HepG2 (cell line): ENCODE results near the gene BPIFB6. TPM values are rescaled to one million over a fixed set of nuclear protein-coding genes. Genes with fewer than 3 reads are reported as not detected.

Source experiments
- ATAC-seq: fragments of 200-7000 bp; cut with Tn5 transposase; 3 replicates; pipeline ENCODE4 v1.9.1; 2020; ENCODE audit warnings: mild to moderate bottlenecking, moderate library complexity
- BruUV-seq: library from RNA; stranded (reverse); fragments of 400-500 nt; replicated peaks from 2 replicates; lab custom pipeline; 2021; lab: Mats Ljungman, UMichigan
- CTCF ChIA-PET: fragments of 300-600 bp; formaldehyde crosslinking; extraction: SDS; loops from one replicate; lab custom pipeline; 2021; ENCODE audit warnings: low total read pairs, inconsistent platforms, low intra/inter-chr PET ratio; lab: Yijun Ruan, JAX
- POLR2A ChIA-PET: fragments of 350-600 bp; sonication (Branson Sonifier 250); formaldehyde crosslinking; loops from one replicate; lab custom pipeline; 2020; ENCODE audit warnings: antibody characterized with exemption, inconsistent platforms; lab: Yijun Ruan, JAX
- DNase-seq: peaks from one replicate; pipeline ENCODE4 v3.0.0-alpha.2; 2015; ENCODE audit warnings: low spot score
- FAIRE-seq: peaks from 3 replicates; lab custom pipeline; 2011; peaks lifted over from hg19 to GRCh38; lab: Jason Lieb, UNC
- H2AFZ ChIP-seq: one replicate; pipeline ENCODE4 v1.6.1; 2011; ENCODE audit warnings: low read length, inconsistent platforms
- H3K27ac ChIP-seq: fragments of 300-600 bp; 3 replicates; pipeline ENCODE4 v1.8.0; 2011; ENCODE audit warnings: mixed run types, mild to moderate bottlenecking, mixed read lengths, low read length, inconsistent platforms; ENCODE audit not compliant: insufficient read depth; ENCODE audit errors: extremely low read length
- H3K27me3 ChIP-seq, 2 experiments: fragments of 200-600 bp in 1 of 2; 2 replicates in 1 of 2; 3 replicates in 1 of 2; pipeline versions ENCODE4 v1.6.0 to v1.8.0; 2011; ENCODE audit warnings: low read length in 2 of 2, mild to moderate bottlenecking in 2 of 2, moderate library complexity in 2 of 2, inconsistent platforms in 1 of 2; ENCODE audit not compliant: insufficient read depth in 2 of 2, control insufficient read depth in 1 of 2
- H3K36me3 ChIP-seq, 2 experiments: fragments of 200-600 bp in 1 of 2; replicated peaks in 1 of 2; 2 replicates in 1 of 2; 3 replicates in 1 of 2; pipeline versions ENCODE4 v1.5.1 to v1.8.0; 2011; ENCODE audit warnings: low read length in 2 of 2, inconsistent platforms in 1 of 2; ENCODE audit not compliant: insufficient read depth in 2 of 2, control insufficient read depth in 1 of 2
- H3K4me1 ChIP-seq: 2 replicates; pipeline ENCODE4 v1.5.1; 2012; ENCODE audit warnings: low read length, inconsistent platforms; ENCODE audit not compliant: insufficient read depth
- H3K4me2 ChIP-seq: 2 replicates; pipeline ENCODE4 v1.6.0; 2011; ENCODE audit warnings: low read depth, low read length, inconsistent platforms
- H3K4me3 ChIP-seq, 3 experiments: fragments of 200-600 bp in 1 of 3; sonication (generic), shearing (Covaris generic) in 1 of 3; replicated peaks in 1 of 3; 2 replicates each; pipeline ENCODE4 v1.5.1; 2011 to 2016; ENCODE audit warnings: low read length in 3 of 3, inconsistent platforms in 2 of 3, low read depth in 2 of 3, mild to moderate bottlenecking in 2 of 3, control low read depth in 1 of 3, mixed read lengths in 1 of 3; ENCODE audit not compliant: insufficient read depth in 1 of 3
- H3K79me2 ChIP-seq: one replicate; pipeline ENCODE4 v1.6.1; 2011; ENCODE audit warnings: low read length, inconsistent platforms; ENCODE audit not compliant: insufficient read depth
- H3K9ac ChIP-seq: 2 replicates; pipeline ENCODE4 v1.6.0; 2011; ENCODE audit warnings: mild to moderate bottlenecking, low read depth, low read length, inconsistent platforms; ENCODE audit not compliant: insufficient read depth
- H3K9me3 ChIP-seq: 2 replicates; pipeline ENCODE4 v1.5.1; 2012; ENCODE audit warnings: mild to moderate bottlenecking, low read length
- H4K20me1 ChIP-seq: 2 replicates; pipeline ENCODE4 v1.6.0; 2011; ENCODE audit warnings: inconsistent platforms, mild to moderate bottlenecking, low read length, moderate library complexity; ENCODE audit not compliant: insufficient read depth
- BRD4 ChIP-seq: sonication (generic); formaldehyde crosslinking; IDR thresholded peaks from 2 replicates; pipeline ENCODE4 v1.4.0; 2020; ENCODE audit warnings: missing genetic modification reagents
- FLYWCH1 ChIP-seq: sonication (generic); formaldehyde crosslinking; IDR thresholded peaks from 2 replicates; pipeline ENCODE4 v1.8.1; 2023; ENCODE audit warnings: mild to moderate bottlenecking, missing genetic modification reagents
- IRF2 ChIP-seq: IDR thresholded peaks from 2 replicates; pipeline ENCODE4 v1.6.1; 2018; ENCODE audit warnings: missing genetic modification reagents, missing compliant biosample characterization
- JUND ChIP-seq: sonication (generic); formaldehyde crosslinking; IDR thresholded peaks from 2 replicates; pipeline ENCODE4 v1.8.0; 2022; ENCODE audit warnings: mild to moderate bottlenecking, missing genetic modification reagents
- YY1 ChIP-seq: IDR thresholded peaks from 2 replicates; pipeline ENCODE4 v1.6.1; 2011; ENCODE audit warnings: low read length, low read depth, moderate library complexity, mild to moderate bottlenecking; ENCODE audit not compliant: insufficient read depth, insufficient replicate concordance
- ZNF3 ChIP-seq: IDR thresholded peaks from 2 replicates; pipeline ENCODE4 v1.7.0; 2017; ENCODE audit warnings: inconsistent platforms
- ZNF780A ChIP-seq: sonication (generic); formaldehyde crosslinking; IDR thresholded peaks from 2 replicates; pipeline ENCODE4 v1.8.0; 2022; ENCODE audit warnings: mild to moderate bottlenecking, missing genetic modification reagents, moderate library complexity
- WGBS: methylation state at CpG from one replicate; pipeline ENCODE4 v1.1.6; 2017; ENCODE audit warnings: low lambda C conversion rate; 5-methylcytosine and 5-hydroxymethylcytosine counted together
- in situ Hi-C: cut with HindIII; loops from 2 replicates; pipeline ENCODE4 v1.10.0; 2017; ENCODE audit warnings: low pct_unique_long_range_greater_than_20kb; ENCODE audit not compliant: extremely low pct_ligation_motif_present
- intact Hi-C: fragments of 100-400 bp; cut with micrococcal nuclease; formaldehyde crosslinking; loops from one replicate; pipeline ENCODE4 v1.10.0; 2022; ENCODE audit not compliant: unreplicated experiment
- polyA plus RNA-seq, 8 experiments: library from polyadenylated mRNA; depleted of rRNA in 3 of 8; stranded (reverse) in 7 of 8; unstranded in 1 of 8; fragments of >200 nt; fragmentation: Illumina TruSeq in 4 of 8; extraction: Trizol in 4 of 8; gene quantifications; 2 replicates each; pipeline versions ENCODE4 v1.2.1 to v1.2.3, GENCODE V29; 2011 to 2016; ENCODE audit warnings: low read depth in 4 of 8, missing spikeins in 1 of 8, mixed read lengths in 1 of 8; ENCODE audit not compliant: insufficient read depth in 1 of 8
- total RNA-seq, 5 experiments: library from RNA; depleted of rRNA; stranded (reverse); fragments of >200 nt; fragmentation: Illumina TruSeq; extraction: Trizol; gene quantifications; 2 replicates each; pipeline ENCODE4 v1.2.3, GENCODE V29; 2016; ENCODE audit warnings: low read depth in 1 of 5
- TF ChIP-seq, protein P1 (sequence below): sonication (generic); formaldehyde crosslinking; IDR thresholded peaks from 2 replicates; pipeline ENCODE4 v1.4.0; 2020; ENCODE audit warnings: mild to moderate bottlenecking, missing genetic modification reagents, borderline replicate concordance
- TF ChIP-seq, protein P2 (sequence below): sonication (generic); formaldehyde crosslinking; IDR thresholded peaks from 2 replicates; pipeline ENCODE4 v1.5.1; 2020; ENCODE audit warnings: missing genetic modification reagents, mild to moderate bottlenecking, borderline replicate concordance
- TF ChIP-seq, protein P3 (sequence below): sonication (generic); formaldehyde crosslinking; IDR thresholded peaks from 2 replicates; pipeline ENCODE4 v1.4.0; 2020; ENCODE audit warnings: missing genetic modification reagents; ENCODE audit errors: not compliant biosample characterization
- TF ChIP-seq, protein P4 (sequence below), 2 experiments: sonication (generic) in 1 of 2; formaldehyde crosslinking in 1 of 2; IDR thresholded peaks; 2 replicates each; pipeline versions ENCODE4 v1.4.0 to v1.6.1; 2018 to 2020; ENCODE audit warnings: missing genetic modification reagents in 2 of 2, borderline replicate concordance in 1 of 2, low read depth in 1 of 2, mild to moderate bottlenecking in 1 of 2, missing biosample characterization in 1 of 2
- TF ChIP-seq, protein P5 (sequence below), 2 experiments: fragments of 450-650 bp in 1 of 2; sonication (generic) in 1 of 2; formaldehyde crosslinking; IDR thresholded peaks; 2 replicates each; pipeline versions ENCODE4 v1.5.0 to v1.8.0; 2020 to 2022; ENCODE audit warnings: mild to moderate bottlenecking in 1 of 2, missing genetic modification reagents in 1 of 2

BPIFB6 gene
- total and polyA plus RNA-seq, 2 of the 13 experiments (the other 11 are each of a cell fraction or from before 2014, with no cell fraction given), result 0.13 to 1.7 TPM

DNA sequence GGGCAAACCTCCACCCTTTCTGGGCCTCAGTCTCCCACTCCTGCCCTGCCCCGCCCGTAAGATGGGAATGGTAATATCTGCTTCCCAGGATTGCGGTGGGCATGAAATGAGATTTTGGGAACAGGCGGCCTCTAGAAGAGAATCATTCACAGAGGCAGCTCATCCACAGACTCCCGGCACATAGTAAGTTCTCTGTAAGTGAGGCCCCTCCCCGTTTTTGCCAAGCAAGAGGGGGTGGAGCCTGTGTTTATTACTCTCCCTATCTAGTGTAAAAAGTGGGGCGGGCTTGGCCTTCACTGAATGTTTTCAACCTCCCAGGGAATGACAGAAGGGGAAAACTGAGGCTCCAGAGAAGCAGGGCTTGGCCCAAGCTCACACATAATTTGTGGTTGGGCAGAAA, 47.3 kb upstream of the BPIFB6 start:
- CTCF ChIA-PET, result no interaction called here
- 58% methylated on average over 7 of the region's 7 CpGs for WGBS
- POLR2A ChIA-PET, result no interaction called here
- Histone ChIP-seq H3K4me3 (no peak overlapping the region), H3K9ac (no peak overlapping the region), H3K36me3 (no peaks in the 10 kb centered on the region), H3K27me3 (peaks cover 5 to 55% of the 10 kb centered on the region in 2 experiments), H3K4me1 (peaks cover 27% of the 10 kb centered on the region), H3K4me2 (no peak overlapping the region), H2AFZ (no peak overlapping the region), H3K27ac (no peak overlapping the region), H3K79me2 (no peaks in the 10 kb centered on the region), H4K20me1 (no peaks in the 10 kb centered on the region), H3K9me3 (no peaks in the 10 kb centered on the region)
- ATAC-seq (no peak), DNase-seq (no peak), FAIRE-seq (no peak)
- intact Hi-C loops, result no loop called here
- in situ Hi-C loops, result no loop called here
- BruUV-seq, result no TSS peak
- no peak for TF ChIP-seq BRD4 (CRISPR knock-in tag)
- TF ChIP-seq, protein P1, sequence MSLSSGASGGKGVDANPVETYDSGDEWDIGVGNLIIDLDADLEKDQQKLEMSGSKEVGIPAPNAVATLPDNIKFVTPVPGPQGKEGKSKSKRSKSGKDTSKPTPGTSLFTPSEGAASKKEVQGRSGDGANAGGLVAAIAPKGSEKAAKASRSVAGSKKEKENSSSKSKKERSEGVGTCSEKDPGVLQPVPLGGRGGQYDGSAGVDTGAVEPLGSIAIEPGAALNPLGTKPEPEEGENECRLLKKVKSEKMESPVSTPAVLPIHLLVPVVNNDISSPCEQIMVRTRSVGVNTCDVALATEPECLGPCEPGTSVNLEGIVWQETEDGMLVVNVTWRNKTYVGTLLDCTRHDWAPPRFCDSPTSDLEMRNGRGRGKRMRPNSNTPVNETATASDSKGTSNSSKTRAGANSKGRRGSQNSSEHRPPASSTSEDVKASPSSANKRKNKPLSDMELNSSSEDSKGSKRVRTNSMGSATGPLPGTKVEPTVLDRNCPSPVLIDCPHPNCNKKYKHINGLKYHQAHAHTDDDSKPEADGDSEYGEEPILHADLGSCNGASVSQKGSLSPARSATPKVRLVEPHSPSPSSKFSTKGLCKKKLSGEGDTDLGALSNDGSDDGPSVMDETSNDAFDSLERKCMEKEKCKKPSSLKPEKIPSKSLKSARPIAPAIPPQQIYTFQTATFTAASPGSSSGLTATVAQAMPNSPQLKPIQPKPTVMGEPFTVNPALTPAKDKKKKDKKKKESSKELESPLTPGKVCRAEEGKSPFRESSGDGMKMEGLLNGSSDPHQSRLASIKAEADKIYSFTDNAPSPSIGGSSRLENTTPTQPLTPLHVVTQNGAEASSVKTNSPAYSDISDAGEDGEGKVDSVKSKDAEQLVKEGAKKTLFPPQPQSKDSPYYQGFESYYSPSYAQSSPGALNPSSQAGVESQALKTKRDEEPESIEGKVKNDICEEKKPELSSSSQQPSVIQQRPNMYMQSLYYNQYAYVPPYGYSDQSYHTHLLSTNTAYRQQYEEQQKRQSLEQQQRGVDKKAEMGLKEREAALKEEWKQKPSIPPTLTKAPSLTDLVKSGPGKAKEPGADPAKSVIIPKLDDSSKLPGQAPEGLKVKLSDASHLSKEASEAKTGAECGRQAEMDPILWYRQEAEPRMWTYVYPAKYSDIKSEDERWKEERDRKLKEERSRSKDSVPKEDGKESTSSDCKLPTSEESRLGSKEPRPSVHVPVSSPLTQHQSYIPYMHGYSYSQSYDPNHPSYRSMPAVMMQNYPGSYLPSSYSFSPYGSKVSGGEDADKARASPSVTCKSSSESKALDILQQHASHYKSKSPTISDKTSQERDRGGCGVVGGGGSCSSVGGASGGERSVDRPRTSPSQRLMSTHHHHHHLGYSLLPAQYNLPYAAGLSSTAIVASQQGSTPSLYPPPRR (CRISPR knock-in tag), result no peak
- TF ChIP-seq, protein P2, sequence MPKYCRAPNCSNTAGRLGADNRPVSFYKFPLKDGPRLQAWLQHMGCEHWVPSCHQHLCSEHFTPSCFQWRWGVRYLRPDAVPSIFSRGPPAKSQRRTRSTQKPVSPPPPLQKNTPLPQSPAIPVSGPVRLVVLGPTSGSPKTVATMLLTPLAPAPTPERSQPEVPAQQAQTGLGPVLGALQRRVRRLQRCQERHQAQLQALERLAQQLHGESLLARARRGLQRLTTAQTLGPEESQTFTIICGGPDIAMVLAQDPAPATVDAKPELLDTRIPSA (CRISPR knock-in tag), result no peak
- no peak for TF ChIP-seq JUND (CRISPR knock-in tag)
- TF ChIP-seq IRF2 (CRISPR knock-in tag), result no peak
- TF ChIP-seq YY1, result no peak
- TF ChIP-seq, protein P3, sequence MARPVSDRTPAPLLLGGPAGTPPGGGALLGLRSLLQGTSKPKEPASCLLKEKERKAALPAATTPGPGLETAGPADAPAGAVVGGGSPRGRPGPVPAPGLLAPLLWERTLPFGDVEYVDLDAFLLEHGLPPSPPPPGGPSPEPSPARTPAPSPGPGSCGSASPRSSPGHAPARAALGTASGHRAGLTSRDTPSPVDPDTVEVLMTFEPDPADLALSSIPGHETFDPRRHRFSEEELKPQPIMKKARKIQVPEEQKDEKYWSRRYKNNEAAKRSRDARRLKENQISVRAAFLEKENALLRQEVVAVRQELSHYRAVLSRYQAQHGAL, result no peak
- TF ChIP-seq FLYWCH1 (CRISPR knock-in tag), result no peak
- no peak for TF ChIP-seq ZNF780A (CRISPR knock-in tag)
- TF ChIP-seq ZNF3 (CRISPR knock-in tag), result no peak
- TF ChIP-seq, protein P4, sequence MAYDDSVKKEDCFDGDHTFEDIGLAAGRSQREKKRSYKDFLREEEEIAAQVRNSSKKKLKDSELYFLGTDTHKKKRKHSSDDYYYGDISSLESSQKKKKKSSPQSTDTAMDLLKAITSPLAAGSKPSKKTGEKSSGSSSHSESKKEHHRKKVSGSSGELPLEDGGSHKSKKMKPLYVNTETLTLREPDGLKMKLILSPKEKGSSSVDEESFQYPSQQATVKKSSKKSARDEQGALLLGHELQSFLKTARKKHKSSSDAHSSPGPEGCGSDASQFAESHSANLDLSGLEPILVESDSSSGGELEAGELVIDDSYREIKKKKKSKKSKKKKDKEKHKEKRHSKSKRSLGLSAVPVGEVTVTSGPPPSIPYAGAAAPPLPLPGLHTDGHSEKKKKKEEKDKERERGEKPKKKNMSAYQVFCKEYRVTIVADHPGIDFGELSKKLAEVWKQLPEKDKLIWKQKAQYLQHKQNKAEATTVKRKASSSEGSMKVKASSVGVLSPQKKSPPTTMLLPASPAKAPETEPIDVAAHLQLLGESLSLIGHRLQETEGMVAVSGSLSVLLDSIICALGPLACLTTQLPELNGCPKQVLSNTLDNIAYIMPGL (CRISPR knock-in tag; IDR thresholded peaks at IDR 0.05; ENCODE audit: borderline replicate concordance in 1 of 2, low read depth in 1 of 2), result no peak
- TF ChIP-seq, protein P5, sequence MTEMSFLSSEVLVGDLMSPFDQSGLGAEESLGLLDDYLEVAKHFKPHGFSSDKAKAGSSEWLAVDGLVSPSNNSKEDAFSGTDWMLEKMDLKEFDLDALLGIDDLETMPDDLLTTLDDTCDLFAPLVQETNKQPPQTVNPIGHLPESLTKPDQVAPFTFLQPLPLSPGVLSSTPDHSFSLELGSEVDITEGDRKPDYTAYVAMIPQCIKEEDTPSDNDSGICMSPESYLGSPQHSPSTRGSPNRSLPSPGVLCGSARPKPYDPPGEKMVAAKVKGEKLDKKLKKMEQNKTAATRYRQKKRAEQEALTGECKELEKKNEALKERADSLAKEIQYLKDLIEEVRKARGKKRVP (CRISPR knock-in tag; IDR thresholded peaks at IDR 0.05), result no peak
